Testis (tissue), 3 donors: Measurements from ENCODE around the gene PF4V1. TPM values are rescaled to one million over a fixed set of nuclear protein-coding genes. Genes with fewer than 3 reads are reported as not detected.

ENCODE experiments used
- DNase-seq: peaks from one replicate; pipeline ENCODE4 v3.0.0-alpha.2; 2019
- H3K27ac ChIP-seq, 2 donors: fragments of 200-600 bp; sonication (generic); one replicate each; pipeline ENCODE4 v1.5.1; 2019
- H3K27me3 ChIP-seq: fragments of 200-600 bp; sonication (generic); one replicate; pipeline ENCODE4 v1.5.1; 2019
- H3K36me3 ChIP-seq: fragments of 200-600 bp; sonication (generic); one replicate; pipeline ENCODE4 v1.5.1; 2017; ENCODE audit warnings: low read depth; ENCODE audit errors: missing control alignments
- H3K4me1 ChIP-seq: fragments of 200-600 bp; sonication (generic); one replicate; pipeline ENCODE4 v1.5.1; 2019
- H3K4me3 ChIP-seq, 2 donors: fragments of 200-600 bp; sonication (generic); one replicate each; pipeline ENCODE4 v1.5.1; 2017 to 2019
- H3K9me3 ChIP-seq: fragments of 200-600 bp; sonication (generic); one replicate; pipeline ENCODE4 v1.5.1; 2017
- CTCF ChIP-seq, 3 experiments: fragments of 450-650 bp in 2 of 3; fragments of 200-600 bp in 1 of 3; sonication (generic) in 1 of 3; IDR thresholded peaks; one replicate each; pipeline ENCODE4 v1.5.1; 2016 to 2019; ENCODE audit warnings: antibody characterized with exemption in 3 of 3, mild to moderate bottlenecking in 2 of 3, moderate library complexity in 1 of 3
- POLR2A ChIP-seq: fragments of 450-650 bp; IDR thresholded peaks from one replicate; pipeline ENCODE4 v1.6.1; 2017; ENCODE audit warnings: antibody characterized with exemption, mild to moderate bottlenecking, moderate library complexity
- WGBS, 2 donors: methylation state at CpG; one replicate each; pipeline ENCODE4 v1.1.5; 2018; 5-methylcytosine and 5-hydroxymethylcytosine counted together
- intact Hi-C: fragments of 100-400 bp; cut with DNase I; formaldehyde crosslinking; loops from one replicate; pipeline ENCODE4 v1.15.1; 2023; ENCODE audit warnings: low total_unique reads
- polyA plus RNA-seq: library from polyadenylated mRNA; stranded (reverse); fragments of 350-450 nt; fragmentation: Illumina TruSeq; extraction: RNeasy Lipid Tissue Mini Kit (QIAGEN cat#74804); gene quantifications from one replicate; pipeline ENCODE4 v1.2.3, GENCODE V29; 2014; ENCODE audit warnings: low read depth, low replicate concordance; ENCODE audit not compliant: insufficient read depth
- total RNA-seq, 2 donors: library from RNA; depleted of rRNA; stranded (reverse); fragments of >200 nt; gene quantifications; one replicate each; pipeline ENCODE4 v1.2.3, GENCODE V29; 2016

PF4V1 gene
- total and polyA plus RNA-seq, 3 donors from 2014 or later: not detected

- H3K27ac ChIP-seq: no peak overlapping the region
- intact Hi-C loops: no loop called here
- no peaks in the 10 kb centered on the region for H3K9me3 ChIP-seq
- TF ChIP-seq POLR2A (no peak), CTCF (IDR thresholded peaks at IDR 0.05) (no peak)
- H3K4me1 ChIP-seq: no peaks in the 10 kb centered on the region
- H3K36me3 ChIP-seq: no peaks in the 10 kb centered on the region
- no peaks in the 10 kb centered on the region for H3K27me3 ChIP-seq
- WGBS, 2 donors: 78 to 86% methylated on average over 3 of the region's 3 CpGs
- no peak for DNase-seq
- H3K4me3 ChIP-seq: no peak overlapping the region
Observed at GRCh38 chr4:73860917-73861316, 7.8 kb downstream of the PF4V1 start.

- no peak overlapping the region for H3K4me3 ChIP-seq
- no peak overlapping the region for H3K27ac ChIP-seq
- 95 to 100% methylated on average over 1 of the region's 1 CpG for WGBS, 2 donors
- no peaks in the 10 kb centered on the region for H3K4me1 ChIP-seq
- H3K27me3 ChIP-seq: no peaks in the 10 kb centered on the region
- intact Hi-C loops: no loop called here
- DNase-seq: no peak
- no peaks in the 10 kb centered on the region for H3K36me3 ChIP-seq
- no peak for TF ChIP-seq CTCF (IDR thresholded peaks at IDR 0.05)
- no peak for TF ChIP-seq POLR2A
- no peaks in the 10 kb centered on the region for H3K9me3 ChIP-seq
Observed at GRCh38 chr4:73862322-73862721, 9.2 kb downstream of the PF4V1 start.

- DNase-seq: no peak
- H3K27ac ChIP-seq: no peak overlapping the region
- no peak overlapping the region for H3K4me3 ChIP-seq
- peaks cover 7% of the 10 kb centered on the region for H3K4me1 ChIP-seq
- intact Hi-C loops: no loop called here
- TF ChIP-seq POLR2A (no peak), CTCF (IDR thresholded peaks at IDR 0.05) (no peak)
- H3K27me3 ChIP-seq: no peaks in the 10 kb centered on the region
- no peaks in the 10 kb centered on the region for H3K9me3 ChIP-seq
- 73 to 80% methylated on average over 2 of the region's 2 CpGs for WGBS, 2 donors
- H3K36me3 ChIP-seq: no peaks in the 10 kb centered on the region
Observed at GRCh38 chr4:73864365-73864764, 11.3 kb downstream of the PF4V1 start.

GRCh38 chr4:73864961-73865360 lies 11.9 kb downstream of the PF4V1 start:
- Histone ChIP-seq H3K27ac (no peak overlapping the region), H3K9me3 (no peaks in the 10 kb centered on the region), H3K4me1 (peaks cover 7% of the 10 kb centered on the region), H3K4me3 (no peak overlapping the region), H3K36me3 (no peaks in the 10 kb centered on the region), H3K27me3 (no peaks in the 10 kb centered on the region)
- DNase-seq: no peak
- intact Hi-C loops: no loop called here
- no peak for TF ChIP-seq CTCF (IDR thresholded peaks at IDR 0.05)
- no peak for TF ChIP-seq POLR2A
- 88 to 95% methylated on average over 8 of the region's 8 CpGs for WGBS, 2 donors

GRCh38 chr4:73865431-73866096 lies 12.5 kb downstream of the PF4V1 start:
- H3K4me1 ChIP-seq: peaks cover 7% of the 10 kb centered on the region
- no peaks in the 10 kb centered on the region for H3K9me3 ChIP-seq
- H3K36me3 ChIP-seq: no peaks in the 10 kb centered on the region
- WGBS, 2 donors: 86 to 88% methylated on average over 5 of the region's 5 CpGs
- no peak overlapping the region for H3K4me3 ChIP-seq
- no peak overlapping the region for H3K27ac ChIP-seq
- DNase-seq: no peak
- intact Hi-C loops: no loop called here
- no peak for TF ChIP-seq CTCF (IDR thresholded peaks at IDR 0.05)
- no peak for TF ChIP-seq POLR2A
- no peaks in the 10 kb centered on the region for H3K27me3 ChIP-seq
